ENCODE measurements around the gene CT45A8.
"Not testable (repeated sequence)": the region's sequence is repeated elsewhere in the genome, so short reads cannot be mapped to it uniquely, and the experiment has no call there.

The CT45A8 gene

GRCh38 chrX:135854438-135854837 is at the start of gene CT45A8:
TSS of gene CT45A8 (minus strand) at chrX:135854538. CDS start at chrX:135850783, 3,755 bp downstream.
- not testable (repeated sequence) for H3K36me3 ChIP-seq (ENCODE audit: control insufficient read depth, insufficient read depth, low read length); H3K4me1 ChIP-seq (ENCODE audit: control insufficient read depth, insufficient read depth, low read length); H3K27me3 ChIP-seq (ENCODE audit: control insufficient read depth, insufficient read depth, low read length); H3K4me3 ChIP-seq (ENCODE audit: low read depth, low read length); H3K9me3 ChIP-seq (ENCODE audit: control insufficient read depth, insufficient read depth, low read depth, low read length); H3K9ac ChIP-seq (ENCODE audit: low read length); H3K27ac ChIP-seq (ENCODE audit: low read depth, low read length)

GRCh38 chrX:135893294-135893817 is 39.0 kb upstream of the CT45A8 start, which contains the start of the genes CT45A10 and SAGE1:
TSS of gene CT45A10 (minus strand) at chrX:135893444. CDS start at chrX:135885344, 8,100 bp downstream.
TSS of gene SAGE1 (plus strand) at chrX:135893716. CDS start at chrX:135896243, 2,527 bp downstream.
- Histone ChIP-seq H3K27ac (ENCODE audit: low read depth, low read length) (no peak within 1 kb of the TSS), H3K4me1 (ENCODE audit: control insufficient read depth, insufficient read depth, low read length) (no peaks in the 10 kb centered on the region), H3K27me3 (ENCODE audit: control insufficient read depth, insufficient read depth, low read length) (no peaks in the 10 kb centered on the region), H3K4me3 (ENCODE audit: low read depth, low read length) (no peak within 1 kb of the TSS), H3K36me3 (ENCODE audit: control insufficient read depth, insufficient read depth, low read length) (no peaks in the 10 kb centered on the region), H3K9me3 (ENCODE audit: control insufficient read depth, insufficient read depth, low read depth, low read length) (peaks cover 22% of the 10 kb centered on the region), H3K9ac (ENCODE audit: low read length) (no peak within 1 kb of the TSS)

- Histone ChIP-seq H3K27me3 (ENCODE audit: control insufficient read depth, insufficient read depth, low read length) (no peaks in the 10 kb centered on the region), H3K9me3 (ENCODE audit: control insufficient read depth, insufficient read depth, low read depth, low read length) (peaks cover 22% of the 10 kb centered on the region), H3K9ac (ENCODE audit: low read length) (no peak overlapping the region), H3K27ac (ENCODE audit: low read depth, low read length) (no peak overlapping the region), H3K36me3 (ENCODE audit: control insufficient read depth, insufficient read depth, low read length) (no peaks in the 10 kb centered on the region), H3K4me3 (ENCODE audit: low read depth, low read length) (no peak overlapping the region), H3K4me1 (ENCODE audit: control insufficient read depth, insufficient read depth, low read length) (no peaks in the 10 kb centered on the region)
Measured at GRCh38 chrX:135892781-135893180, 38.4 kb upstream of the CT45A8 start.

GRCh38 chrX:135890087-135890585 is 35.8 kb upstream of the CT45A8 start:
- Histone ChIP-seq H3K4me1 (ENCODE audit: control insufficient read depth, insufficient read depth, low read length) (no peaks in the 10 kb centered on the region), H3K9me3 (ENCODE audit: control insufficient read depth, insufficient read depth, low read depth, low read length) (peaks cover 22% of the 10 kb centered on the region)

GRCh38 chrX:135888976-135889375 is 34.6 kb upstream of the CT45A8 start:
- not testable (repeated sequence) for H3K36me3 ChIP-seq (ENCODE audit: control insufficient read depth, insufficient read depth, low read length); H3K27me3 ChIP-seq (ENCODE audit: control insufficient read depth, insufficient read depth, low read length); H3K4me3 ChIP-seq (ENCODE audit: low read depth, low read length); H3K27ac ChIP-seq (ENCODE audit: low read depth, low read length); H3K9ac ChIP-seq (ENCODE audit: low read length); H3K4me1 ChIP-seq (ENCODE audit: control insufficient read depth, insufficient read depth, low read length)
- peaks cover 22% of the 10 kb centered on the region for H3K9me3 ChIP-seq (ENCODE audit: control insufficient read depth, insufficient read depth, low read depth, low read length)

More at GRCh38 chrX:135890087-135890585, 35.8 kb upstream of the CT45A8 start:
- Histone ChIP-seq H3K36me3 (ENCODE audit: control insufficient read depth, insufficient read depth, low read length) (no peaks in the 10 kb centered on the region), H3K9ac (ENCODE audit: low read length) (no peak overlapping the region), H3K27me3 (ENCODE audit: control insufficient read depth, insufficient read depth, low read length) (no peaks in the 10 kb centered on the region), H3K27ac (ENCODE audit: low read depth, low read length) (no peak overlapping the region), H3K4me3 (ENCODE audit: low read depth, low read length) (no peak overlapping the region)

- H3K9me3 ChIP-seq (ENCODE audit: control insufficient read depth, insufficient read depth, low read depth, low read length), result peaks cover 22% of the 10 kb centered on the region
- H3K4me3 ChIP-seq (ENCODE audit: low read depth, low read length); H3K27ac ChIP-seq (ENCODE audit: low read depth, low read length); H3K36me3 ChIP-seq (ENCODE audit: control insufficient read depth, insufficient read depth, low read length); H3K27me3 ChIP-seq (ENCODE audit: control insufficient read depth, insufficient read depth, low read length); H3K4me1 ChIP-seq (ENCODE audit: control insufficient read depth, insufficient read depth, low read length); H3K9ac ChIP-seq (ENCODE audit: low read length): not testable (repeated sequence)
Measured at GRCh38 chrX:135888230-135888629, 33.9 kb upstream of the CT45A8 start.

- not testable (repeated sequence) for H3K4me1 ChIP-seq (ENCODE audit: control insufficient read depth, insufficient read depth, low read length); H3K9me3 ChIP-seq (ENCODE audit: control insufficient read depth, insufficient read depth, low read depth, low read length); H3K36me3 ChIP-seq (ENCODE audit: control insufficient read depth, insufficient read depth, low read length); H3K27ac ChIP-seq (ENCODE audit: low read depth, low read length); H3K9ac ChIP-seq (ENCODE audit: low read length); H3K27me3 ChIP-seq (ENCODE audit: control insufficient read depth, insufficient read depth, low read length); H3K4me3 ChIP-seq (ENCODE audit: low read depth, low read length)
Measured at GRCh38 chrX:135882741-135883140, 28.4 kb upstream of the CT45A8 start.

GRCh38 chrX:135871712-135872111 is 17.4 kb upstream of the CT45A8 start, which contains the start of gene CT45A9:
TSS of gene CT45A9 (minus strand) at chrX:135871812. CDS start at chrX:135868061, 3,751 bp downstream.
- H3K27ac ChIP-seq (ENCODE audit: low read depth, low read length); H3K4me3 ChIP-seq (ENCODE audit: low read depth, low read length); H3K27me3 ChIP-seq (ENCODE audit: control insufficient read depth, insufficient read depth, low read length); H3K9me3 ChIP-seq (ENCODE audit: control insufficient read depth, insufficient read depth, low read depth, low read length); H3K9ac ChIP-seq (ENCODE audit: low read length); H3K4me1 ChIP-seq (ENCODE audit: control insufficient read depth, insufficient read depth, low read length); H3K36me3 ChIP-seq (ENCODE audit: control insufficient read depth, insufficient read depth, low read length): not testable (repeated sequence)

GRCh38 chrX:135837180-135837579 is 17.2 kb downstream of the CT45A8 start, which contains the start of gene CT45A7:
TSS of gene CT45A7 (minus strand) at chrX:135837280. CDS start at chrX:135833533, 3,747 bp downstream.
- not testable (repeated sequence) for H3K27ac ChIP-seq (ENCODE audit: low read depth, low read length); H3K4me1 ChIP-seq (ENCODE audit: control insufficient read depth, insufficient read depth, low read length); H3K9ac ChIP-seq (ENCODE audit: low read length); H3K9me3 ChIP-seq (ENCODE audit: control insufficient read depth, insufficient read depth, low read depth, low read length); H3K27me3 ChIP-seq (ENCODE audit: control insufficient read depth, insufficient read depth, low read length); H3K36me3 ChIP-seq (ENCODE audit: control insufficient read depth, insufficient read depth, low read length); H3K4me3 ChIP-seq (ENCODE audit: low read depth, low read length)

- H3K9me3 ChIP-seq (ENCODE audit: control insufficient read depth, insufficient read depth, low read depth, low read length); H3K36me3 ChIP-seq (ENCODE audit: control insufficient read depth, insufficient read depth, low read length); H3K4me3 ChIP-seq (ENCODE audit: low read depth, low read length); H3K4me1 ChIP-seq (ENCODE audit: control insufficient read depth, insufficient read depth, low read length); H3K9ac ChIP-seq (ENCODE audit: low read length); H3K27me3 ChIP-seq (ENCODE audit: control insufficient read depth, insufficient read depth, low read length); H3K27ac ChIP-seq (ENCODE audit: low read depth, low read length): not testable (repeated sequence)
Measured at GRCh38 chrX:135819912-135820311, 34.4 kb downstream of the CT45A8 start, which contains the start of gene CT45A2. TSS of gene CT45A2 (minus strand) at chrX:135820012. CDS start at chrX:135816265, 3,747 bp downstream.

- not testable (repeated sequence) for H3K4me3 ChIP-seq (ENCODE audit: low read depth, low read length); H3K9me3 ChIP-seq (ENCODE audit: control insufficient read depth, insufficient read depth, low read depth, low read length); H3K27me3 ChIP-seq (ENCODE audit: control insufficient read depth, insufficient read depth, low read length); H3K4me1 ChIP-seq (ENCODE audit: control insufficient read depth, insufficient read depth, low read length); H3K9ac ChIP-seq (ENCODE audit: low read length); H3K36me3 ChIP-seq (ENCODE audit: control insufficient read depth, insufficient read depth, low read length); H3K27ac ChIP-seq (ENCODE audit: low read depth, low read length)
Measured at GRCh38 chrX:135802687-135803086, 51.7 kb downstream of the CT45A8 start, which contains the start of gene CT45A6. TSS of gene CT45A6 (minus strand) at chrX:135802787. CDS start at chrX:135798993, 3,794 bp downstream.

Measured in HUES6 (cell line).